Stromal cell of bone marrow (primary cell): ENCODE measurements around the gene LENEP.
"Not testable (repeated sequence)": the region's sequence is repeated elsewhere in the genome, so short reads cannot be mapped to it uniquely, and the experiment has no call there.

Experiments
- DNase-seq: peaks from one replicate; pipeline ENCODE4 v3.0.0-alpha.2; 2012; ENCODE audit warnings: low read depth

LENEP gene

DNA sequence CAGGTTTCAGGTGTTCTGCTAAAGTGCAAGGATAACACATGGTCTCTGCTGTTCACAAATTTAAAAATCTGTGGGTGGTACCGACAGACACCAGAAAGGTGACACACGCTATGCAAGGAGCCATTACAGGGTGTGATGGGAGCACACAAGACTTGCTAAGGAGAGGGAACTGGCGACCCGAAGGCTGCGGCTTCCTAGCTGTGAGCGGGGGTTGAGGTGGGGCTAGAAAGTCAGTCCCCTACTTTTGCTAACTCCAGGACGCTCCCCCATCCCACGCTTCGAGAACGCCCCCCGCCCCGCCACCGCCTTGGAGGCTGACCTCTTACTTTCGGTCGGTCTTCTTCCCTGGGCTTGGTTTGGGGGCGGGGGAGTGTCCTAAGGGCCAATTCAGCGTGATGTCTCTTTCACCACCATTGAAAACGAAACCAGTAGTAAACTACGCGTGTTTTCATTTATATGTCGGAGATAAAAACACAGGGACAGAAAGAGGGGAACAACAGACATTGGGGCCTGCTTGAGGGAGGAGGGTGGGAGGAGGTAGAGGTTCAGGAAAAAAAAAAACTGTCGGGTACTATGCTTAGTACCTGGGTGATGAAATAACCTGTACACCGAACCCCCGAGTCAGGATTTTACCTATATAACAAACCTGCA, 17.9 kb upstream of the LENEP start:
- DNase-seq = peak; percentile 52

DNA sequence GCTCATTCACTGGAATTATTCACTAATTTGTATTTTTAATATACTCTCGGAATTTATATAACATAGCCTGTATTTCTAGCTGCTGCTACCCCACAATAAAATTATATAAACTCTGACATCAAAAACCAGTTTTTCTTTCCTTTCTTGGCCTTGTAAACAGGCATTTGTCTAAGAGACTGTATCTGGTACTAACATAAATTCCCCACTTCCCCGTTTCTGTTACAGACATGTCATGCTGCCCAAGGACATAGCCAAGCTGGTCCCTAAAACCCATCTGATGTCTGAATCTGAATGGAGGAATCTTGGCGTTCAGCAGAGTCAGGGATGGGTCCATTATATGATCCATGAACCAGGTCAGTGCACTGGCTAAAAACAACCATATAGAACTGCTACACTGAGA, 15.6 kb upstream of the LENEP start:
- not testable (repeated sequence) for DNase-seq

DNA sequence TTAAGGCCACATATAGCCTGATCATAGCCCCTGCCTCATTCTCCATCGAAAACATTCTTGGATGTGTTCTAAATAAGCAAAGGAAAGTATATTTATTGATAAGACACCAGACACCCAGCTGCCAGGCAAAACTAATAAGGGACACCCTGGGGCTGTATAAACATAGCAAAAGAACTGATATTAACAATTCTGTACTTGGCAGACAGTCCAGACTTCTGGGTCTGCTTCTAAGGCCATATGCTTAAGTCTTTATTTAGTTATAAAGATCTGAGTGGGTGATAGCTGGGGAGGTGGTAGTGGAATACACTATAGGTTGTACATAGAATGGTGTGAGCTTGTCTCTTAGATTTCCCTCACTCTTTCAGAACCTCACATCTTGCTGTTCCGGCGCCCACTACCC, 15.0 kb upstream of the LENEP start:
- no peak for DNase-seq

DNA sequence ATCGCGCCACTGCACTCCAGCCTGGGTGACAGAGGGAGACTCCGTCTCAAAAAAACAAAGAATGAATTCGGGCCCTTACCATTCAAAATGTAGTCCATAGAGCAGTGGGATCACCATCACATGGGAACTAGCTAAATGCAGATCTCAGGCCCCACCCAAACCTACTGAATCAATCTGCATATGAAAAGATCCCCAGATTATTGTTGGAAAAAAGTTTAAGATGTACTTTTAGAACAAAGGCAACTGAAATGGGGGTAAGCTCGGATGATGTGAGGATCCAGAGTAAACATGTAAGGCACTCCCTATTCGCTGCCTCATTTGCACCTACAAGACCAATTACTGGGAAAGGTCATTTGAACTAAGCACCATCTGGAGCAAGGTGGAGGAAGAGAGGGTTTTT, 11.0 kb upstream of the LENEP start:
- no peak for DNase-seq

DNA sequence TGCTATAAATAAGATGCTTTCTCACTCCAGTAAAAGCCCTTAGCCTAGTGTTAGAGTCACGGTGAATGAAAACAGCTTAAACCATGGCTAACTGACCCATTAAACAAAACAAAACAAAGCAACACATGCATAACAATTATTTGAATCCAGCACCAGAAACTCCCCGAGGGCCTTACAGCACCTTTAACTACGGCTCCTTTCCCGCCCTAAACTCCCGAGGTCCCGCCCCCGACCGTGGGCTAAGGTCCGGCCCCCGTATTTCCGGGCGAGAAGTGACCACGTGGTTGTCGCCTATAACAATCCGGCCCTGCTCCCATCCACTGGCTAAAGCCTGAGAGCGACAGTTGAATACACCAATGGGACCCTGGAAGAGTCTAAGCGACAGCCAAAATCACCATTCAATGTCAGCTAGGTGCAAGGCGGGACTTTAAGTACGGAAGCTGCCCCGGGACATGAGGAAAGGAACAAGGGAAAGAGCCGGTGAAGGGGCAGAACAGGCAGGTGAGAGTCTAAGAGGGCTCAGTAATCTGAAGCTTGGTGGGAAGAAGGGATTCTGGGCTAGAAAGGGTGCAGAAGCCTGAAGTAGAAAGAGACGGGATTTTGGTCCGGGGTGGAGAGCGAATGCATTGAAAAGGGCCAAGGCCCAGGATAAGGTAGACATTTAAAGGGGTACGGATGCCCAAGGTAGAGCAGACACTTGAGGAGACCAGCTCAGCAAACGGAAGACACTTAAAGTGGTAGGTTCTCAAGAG, 10.3 kb upstream of the LENEP start, which contains the start of gene FLAD1:
Gene FLAD1, plus strand, starts transcription at position 448 of the 752 bp plus-strand sequence. CDS start 351 bp downstream, outside the sequence.
- DNase-seq = peak; percentile 100

DNA sequence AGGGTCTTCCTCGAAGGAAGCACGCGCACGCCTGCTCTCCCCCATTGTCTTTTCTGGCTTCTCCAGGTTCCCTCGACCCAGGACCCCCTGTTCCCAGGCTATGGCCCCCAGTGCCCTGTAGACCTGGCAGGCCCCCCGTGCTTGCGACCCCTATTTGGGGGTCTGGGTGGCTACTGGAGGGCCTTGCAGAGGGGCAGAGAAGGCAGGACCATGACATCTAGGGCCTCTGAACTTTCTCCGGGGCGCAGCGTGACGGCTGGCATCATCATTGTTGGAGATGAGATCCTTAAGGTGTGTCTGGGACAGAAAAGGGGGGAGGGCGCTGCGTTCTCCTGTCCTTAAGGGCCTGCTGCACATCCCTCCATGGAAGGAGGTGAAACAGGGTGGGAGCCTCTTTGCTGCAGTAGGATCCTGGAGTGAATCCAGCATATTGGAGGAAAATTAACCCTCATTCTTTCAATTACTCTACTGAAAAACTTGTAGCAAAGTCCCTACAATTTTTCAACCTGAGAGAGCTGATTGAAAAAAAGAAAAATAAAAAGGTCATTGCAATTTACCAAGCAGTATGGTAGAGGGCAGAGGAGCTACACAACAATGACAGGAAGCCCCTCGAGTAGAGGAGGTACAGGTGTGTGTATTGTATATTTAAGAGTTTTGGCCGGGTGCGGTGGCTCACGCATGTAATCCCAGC, 9.5 kb upstream of the LENEP start:
- no peak for DNase-seq

DNA sequence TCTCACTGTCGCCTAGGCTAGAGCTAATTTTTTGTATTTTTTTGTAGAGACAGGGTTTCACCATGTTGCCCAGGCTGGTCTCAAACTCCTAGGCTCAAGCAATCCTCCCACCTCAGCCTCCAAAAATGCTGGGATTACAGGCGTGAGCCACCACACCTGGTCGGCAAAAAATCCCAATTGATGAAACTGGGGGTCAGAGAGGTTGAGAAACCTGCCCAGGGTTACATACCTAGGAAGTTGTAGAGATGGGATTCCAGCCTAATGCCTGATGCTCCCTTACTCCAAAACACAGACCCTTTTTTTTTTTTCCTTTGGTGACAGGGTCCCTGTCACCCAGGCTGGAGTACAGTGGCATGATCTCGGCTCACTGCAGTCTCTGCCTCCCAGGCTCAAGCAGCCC, 6.7 kb upstream of the LENEP start:
- DNase-seq = not testable (repeated sequence)

DNA sequence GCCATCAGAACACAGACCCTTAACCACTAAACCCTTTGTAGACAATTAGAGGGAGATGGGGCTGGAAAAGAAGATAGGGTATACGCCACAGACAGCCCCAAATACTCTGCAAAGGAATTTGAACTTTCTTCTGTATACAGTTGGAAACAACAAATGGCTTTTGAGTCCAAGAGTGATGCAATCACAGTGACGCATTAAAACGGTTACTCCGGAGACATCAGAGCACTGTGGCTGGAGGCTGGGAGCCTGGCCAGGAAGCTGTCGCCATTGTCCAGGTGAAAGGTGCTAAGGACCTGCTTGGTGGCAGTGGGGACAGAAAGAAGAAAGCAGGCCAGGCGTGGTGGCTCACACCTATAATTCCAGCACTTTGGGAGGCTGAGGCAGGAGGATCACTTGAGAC, 6.1 kb upstream of the LENEP start:
- no peak for DNase-seq

DNA sequence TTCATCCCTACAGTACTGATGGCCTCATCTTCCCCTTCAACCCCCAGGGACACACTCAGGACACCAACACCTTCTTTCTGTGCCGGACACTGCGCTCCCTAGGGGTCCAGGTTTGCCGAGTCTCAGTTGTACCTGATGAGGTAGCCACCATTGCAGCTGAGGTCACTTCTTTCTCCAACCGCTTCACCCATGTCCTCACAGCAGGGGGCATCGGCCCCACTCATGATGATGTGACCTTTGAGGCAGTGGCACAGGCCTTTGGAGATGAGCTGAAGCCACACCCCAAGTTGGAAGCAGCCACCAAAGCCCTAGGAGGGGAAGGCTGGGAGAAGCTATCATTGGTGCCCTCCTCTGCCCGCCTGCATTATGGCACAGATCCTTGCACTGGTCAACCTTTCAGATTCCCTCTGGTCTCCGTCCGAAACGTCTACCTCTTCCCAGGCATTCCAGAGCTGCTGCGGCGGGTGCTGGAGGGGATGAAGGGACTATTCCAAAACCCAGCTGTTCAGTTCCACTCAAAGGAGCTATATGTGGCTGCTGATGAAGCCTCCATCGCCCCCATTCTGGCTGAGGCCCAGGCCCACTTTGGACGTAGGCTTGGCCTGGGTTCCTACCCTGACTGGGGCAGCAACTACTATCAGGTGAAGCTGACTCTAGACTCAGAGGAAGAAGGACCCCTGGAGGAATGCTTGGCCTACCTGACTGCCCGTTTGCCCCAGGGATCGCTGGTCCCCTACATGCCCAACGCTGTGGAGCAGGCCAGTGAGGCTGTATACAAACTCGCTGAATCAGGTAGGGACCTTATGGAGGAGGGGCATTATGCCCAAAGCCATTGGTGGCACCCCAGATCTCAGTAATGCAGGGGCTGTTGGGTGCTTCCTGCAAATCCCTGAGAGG, 5.1 kb upstream of the LENEP start:
- no peak for DNase-seq

DNA sequence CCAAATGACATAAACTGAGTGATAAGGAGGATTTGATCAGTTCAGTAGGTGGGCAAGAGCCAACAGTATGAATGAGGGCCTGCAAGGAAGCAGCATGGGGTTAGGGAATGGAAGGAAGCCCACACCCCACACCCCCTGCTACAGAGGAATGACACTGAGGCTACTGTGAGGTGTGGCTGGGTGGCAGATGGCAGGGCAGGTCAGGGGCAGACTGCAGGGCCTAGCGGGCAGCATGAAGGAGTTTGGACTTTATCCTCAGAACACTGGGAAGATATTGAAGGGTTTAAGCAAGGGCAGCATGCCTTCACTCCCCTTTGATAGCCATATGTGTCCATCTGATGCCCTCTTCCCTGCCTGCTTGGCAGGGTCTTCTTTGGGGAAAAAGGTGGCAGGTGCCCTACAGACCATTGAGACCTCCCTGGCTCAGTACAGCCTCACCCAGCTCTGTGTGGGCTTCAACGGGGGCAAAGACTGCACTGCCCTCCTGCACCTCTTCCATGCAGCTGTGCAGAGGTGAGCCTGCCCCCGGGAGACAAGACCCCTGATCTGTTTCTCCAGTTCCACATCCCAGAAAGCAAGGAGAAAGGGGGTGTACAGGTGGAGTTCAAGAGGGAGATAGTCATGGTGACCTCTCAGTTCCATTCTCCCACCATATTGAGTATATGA, 4.1 kb upstream of the LENEP start:
- no peak for DNase-seq

DNA sequence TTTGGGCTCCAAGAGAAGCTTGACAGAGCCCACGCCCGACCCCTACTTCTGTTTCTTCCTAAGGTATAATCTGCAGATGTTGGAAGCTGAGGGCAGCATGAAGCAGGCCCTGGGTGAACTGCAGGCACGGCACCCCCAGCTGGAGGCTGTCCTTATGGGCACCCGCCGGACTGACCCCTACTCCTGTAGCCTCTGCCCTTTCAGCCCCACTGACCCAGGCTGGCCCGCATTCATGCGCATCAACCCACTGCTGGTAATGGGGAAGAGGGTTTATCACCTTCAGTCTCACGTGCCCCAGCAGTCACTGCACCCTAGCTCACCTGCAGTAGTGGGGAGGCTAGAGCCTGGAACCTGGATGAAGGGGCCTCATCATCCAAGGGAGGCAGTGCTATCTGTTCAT, 3.1 kb upstream of the LENEP start:
- no peak for DNase-seq

DNA sequence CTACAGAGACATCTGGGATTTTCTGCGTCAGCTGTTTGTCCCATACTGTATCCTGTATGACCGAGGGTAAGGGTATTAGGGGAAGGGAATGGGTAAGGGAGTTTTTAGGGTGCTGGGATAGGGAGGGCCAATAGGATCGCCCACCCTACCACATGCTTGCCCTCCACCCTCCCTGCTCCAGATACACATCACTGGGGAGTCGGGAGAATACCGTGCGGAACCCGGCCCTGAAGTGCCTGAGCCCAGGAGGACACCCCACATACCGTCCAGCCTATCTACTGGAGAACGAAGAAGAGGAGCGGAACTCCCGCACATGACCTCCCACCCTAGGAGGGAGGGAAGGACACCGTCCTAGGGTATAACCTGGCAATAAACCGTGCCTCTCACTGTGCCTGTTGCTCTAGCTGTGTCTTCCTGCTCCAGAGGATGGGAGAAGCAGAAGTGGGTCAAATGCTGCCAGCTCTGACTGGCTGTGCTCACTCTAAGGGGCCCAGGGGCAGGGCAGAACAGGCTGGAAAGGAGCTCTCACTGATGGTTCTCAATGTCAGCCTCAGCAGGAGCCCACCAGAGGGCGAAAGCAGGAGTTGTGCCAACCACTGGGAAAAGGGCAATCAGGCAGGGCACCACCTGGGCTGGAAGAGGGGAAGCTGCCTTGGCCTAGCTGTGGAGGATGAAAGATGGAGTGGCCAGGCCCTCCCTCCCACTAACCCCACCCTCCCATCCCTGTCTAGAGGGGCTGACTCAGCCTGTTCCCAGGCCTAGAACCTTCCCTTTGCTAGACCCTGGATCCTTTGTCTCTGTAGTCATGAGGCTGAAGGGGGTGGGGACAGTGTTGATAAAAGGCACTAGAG, 440 bp upstream of the LENEP start:
- DNase-seq = no peak

DNA sequence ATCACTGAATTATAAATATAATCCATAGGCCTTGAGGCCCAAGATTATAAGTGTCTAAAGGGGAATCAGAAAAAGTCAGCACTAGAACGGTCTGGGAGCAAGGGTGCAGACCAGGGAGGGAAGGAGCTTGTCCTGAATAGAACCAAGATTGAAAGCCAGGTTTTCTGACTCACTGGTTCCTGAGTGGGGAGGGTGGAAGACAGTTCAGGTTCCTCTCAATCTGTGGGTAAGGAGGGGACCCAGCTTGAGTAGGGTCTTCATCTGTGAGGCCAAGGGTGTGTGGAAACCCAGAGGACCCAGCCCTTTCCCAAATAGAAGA, 842 bp downstream of the LENEP start:
- DNase-seq = no peak

DNA sequence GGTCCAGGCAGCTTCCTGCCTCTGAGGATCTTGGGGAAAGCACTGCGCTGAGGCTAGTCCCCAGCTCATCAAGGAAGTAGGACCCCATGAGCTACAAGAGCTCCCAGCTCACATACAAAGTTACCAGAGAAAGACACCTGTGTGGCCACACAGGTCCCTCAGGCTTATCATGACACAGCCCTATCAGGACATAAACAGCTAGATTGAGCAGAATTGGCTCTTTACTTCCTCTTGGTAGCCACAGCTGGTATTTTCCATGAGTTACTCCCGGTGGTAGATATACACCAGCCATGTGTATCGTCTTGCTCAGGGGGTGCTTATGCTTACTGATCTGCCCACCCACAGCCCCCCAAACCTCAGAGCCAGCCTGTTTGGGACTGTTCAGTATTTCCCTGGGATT, 1.2 kb downstream of the LENEP start:
- no peak for DNase-seq

DNA sequence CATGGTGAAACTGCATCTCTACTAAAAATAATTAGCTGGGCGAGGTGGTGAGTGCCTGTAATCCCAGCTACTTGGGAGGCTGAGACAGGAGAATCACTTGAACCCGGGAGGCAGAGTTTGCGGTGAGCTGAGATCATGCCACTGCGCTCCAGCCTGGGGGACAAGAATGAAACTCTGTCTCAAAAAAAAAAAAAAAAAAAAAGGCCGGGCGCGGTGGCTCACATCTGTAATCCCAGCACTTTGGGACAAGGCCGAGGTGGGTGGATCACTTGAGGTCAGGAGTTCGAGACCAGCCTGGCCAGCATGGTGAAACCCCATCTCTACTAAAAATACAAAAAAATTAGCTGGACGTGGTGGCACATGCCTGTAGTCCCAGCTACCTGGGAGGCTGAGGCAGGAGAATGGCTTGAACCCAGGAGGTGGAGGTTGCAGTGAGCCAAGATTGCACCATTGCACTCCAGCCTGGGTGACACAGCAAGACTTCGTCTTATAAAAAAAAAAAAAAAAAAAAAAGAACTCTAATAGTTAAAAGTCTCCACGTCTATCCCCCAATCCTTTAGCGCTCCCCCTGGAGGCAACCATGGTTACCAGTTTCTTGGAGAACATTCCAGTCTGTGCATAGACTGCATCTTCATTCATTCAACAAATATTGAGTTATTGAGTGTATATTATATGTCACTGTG, 2.1 kb downstream of the LENEP start:
- DNase-seq = peak; percentile 77

DNA sequence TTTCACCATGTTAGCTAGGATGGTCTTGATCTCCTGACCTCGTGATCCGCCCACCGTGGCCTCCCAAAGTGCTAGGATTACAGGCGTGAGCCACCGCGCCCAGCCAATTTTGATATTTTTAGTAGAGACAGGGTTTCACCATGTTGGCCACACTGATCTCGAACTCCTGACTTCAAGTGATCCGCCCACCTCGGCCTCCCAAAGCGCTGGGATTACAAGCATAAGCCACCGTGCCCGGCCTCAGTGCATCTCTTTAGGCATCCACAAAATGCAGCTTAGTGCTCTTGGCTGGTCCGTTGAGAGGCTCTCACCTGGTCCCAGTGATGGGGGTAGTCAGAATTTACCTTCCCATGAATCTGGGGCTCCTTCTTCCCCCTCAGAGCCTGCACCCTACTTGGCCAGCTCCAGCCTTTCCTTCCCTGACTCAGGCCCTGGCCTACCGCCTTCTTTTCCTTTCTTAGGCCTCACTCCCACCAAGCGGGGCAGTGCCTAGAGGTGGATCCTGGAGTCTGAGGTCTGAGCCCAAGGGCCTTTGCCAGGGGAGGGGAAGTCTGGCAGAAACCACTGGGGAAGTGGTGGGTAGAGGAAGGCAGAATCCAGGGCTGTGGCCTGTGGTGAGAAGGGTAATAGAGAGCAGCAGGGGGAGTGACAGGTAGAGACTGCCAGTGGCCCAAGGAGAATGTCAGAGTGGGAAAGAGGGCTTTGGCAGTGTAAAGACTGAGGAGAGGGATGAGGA, 3.7 kb downstream of the LENEP start:
- no peak for DNase-seq

DNA sequence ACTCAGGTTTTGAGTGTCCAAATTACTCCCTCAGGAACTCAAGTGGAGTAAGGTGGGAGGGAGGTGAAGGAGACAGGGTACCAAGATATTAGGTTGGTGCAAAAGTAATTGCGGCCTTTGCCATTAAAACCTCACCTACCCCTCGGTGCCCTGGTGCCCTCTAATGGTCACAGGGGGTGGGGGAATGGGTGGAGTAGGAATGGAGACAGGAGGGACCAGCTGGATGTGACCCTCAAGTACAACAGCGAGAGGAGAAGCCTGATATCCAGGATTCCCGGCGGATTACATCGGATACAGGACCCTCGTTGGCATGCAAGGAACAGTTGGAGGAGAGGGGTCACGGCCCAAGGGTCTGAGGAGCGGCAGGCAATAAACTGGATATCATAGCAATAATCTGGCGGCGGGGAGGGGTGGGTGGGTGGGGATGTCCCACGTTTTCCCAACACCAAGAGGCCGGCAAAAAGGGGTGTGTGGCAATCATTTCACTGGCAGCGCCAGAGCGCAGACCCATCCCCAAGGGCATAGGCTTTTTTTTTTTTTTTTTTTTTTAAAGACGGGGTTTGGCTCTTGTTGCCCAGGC, 4.9 kb downstream of the LENEP start:
- no peak for DNase-seq

DNA sequence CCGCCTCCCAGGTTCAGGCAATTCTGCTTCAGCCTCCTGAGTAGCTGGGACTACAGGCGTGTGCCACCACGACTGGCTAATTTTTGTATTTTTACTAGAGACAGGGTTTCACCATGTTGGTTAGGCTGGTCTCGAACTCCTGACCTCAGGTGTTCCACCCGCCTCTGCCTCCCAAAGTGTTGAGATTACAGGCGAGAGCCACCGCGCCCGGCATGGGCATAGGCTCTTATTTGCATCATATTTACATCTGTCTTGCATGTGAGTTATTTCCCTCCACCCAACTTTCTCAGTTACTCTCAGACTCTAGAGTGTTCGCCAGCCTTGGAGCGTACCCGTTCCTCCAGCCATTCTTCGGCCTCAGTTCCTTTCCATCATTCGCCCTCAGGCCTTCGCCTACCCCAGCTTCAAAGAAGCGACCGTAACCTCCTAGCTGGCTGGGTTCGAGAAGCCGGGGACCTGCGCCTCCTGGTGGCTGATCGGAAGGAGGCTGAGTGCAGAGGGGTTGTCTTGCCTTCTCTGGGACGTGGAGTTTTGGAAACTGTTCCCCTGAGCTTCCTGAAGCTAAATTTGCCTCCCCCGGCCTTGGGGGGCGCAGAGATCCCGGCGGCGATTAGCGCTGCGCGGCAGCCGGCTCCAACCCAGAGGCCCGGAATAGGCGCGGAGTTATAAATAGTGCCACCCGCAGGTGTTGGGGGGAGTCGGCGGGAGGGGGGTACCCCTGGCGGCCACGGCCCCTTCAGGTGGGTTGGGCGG, 5.6 kb downstream of the LENEP start:
- peak; percentile 42 for DNase-seq
